Neural progenitor cell (in vitro differentiated cells): ENCODE measurements around the gene WSCD1. TPM values are rescaled to one million over a fixed set of nuclear protein-coding genes. Genes with fewer than 3 reads are reported as not detected.

Experiments
- DNase-seq: peaks from one replicate; pipeline ENCODE4 v3.0.0-alpha.2; 2016; ENCODE audit warnings: low spot score
- H2AFZ ChIP-seq: fragments of 200-600 bp; sonication (generic); replicated peaks from 2 replicates; pipeline ENCODE4 v1.6.1; 2016; ENCODE audit warnings: antibody characterized with exemption
- H3F3A ChIP-seq: fragments of 200-600 bp; sonication (generic); 2 replicates; pipeline ENCODE4 v1.6.1; 2016; ENCODE audit warnings: antibody characterized with exemption, low read depth
- H3K27ac ChIP-seq: fragments of 200-600 bp; sonication (generic); 2 replicates; pipeline ENCODE4 v1.5.1; 2016; ENCODE audit warnings: mild to moderate bottlenecking
- H3K27me3 ChIP-seq: fragments of 200-600 bp; sonication (generic); 2 replicates; pipeline ENCODE4 v1.6.1; 2016; ENCODE audit warnings: mild to moderate bottlenecking, moderate library complexity
- H3K36me3 ChIP-seq: fragments of 200-600 bp; sonication (generic); 2 replicates; pipeline ENCODE4 v1.5.1; 2016
- H3K4me1 ChIP-seq: fragments of 200-600 bp; sonication (generic); 2 replicates; pipeline ENCODE4 v1.6.1; 2016; ENCODE audit warnings: mixed run types
- H3K4me2 ChIP-seq: fragments of 200-600 bp; sonication (generic); 2 replicates; pipeline ENCODE4 v1.6.1; 2016
- H3K4me3 ChIP-seq: fragments of 200-600 bp; sonication (generic); 2 replicates; pipeline ENCODE4 v1.5.1; 2016
- H3K79me2 ChIP-seq: fragments of 200-600 bp; sonication (generic); 2 replicates; pipeline ENCODE4 v1.6.1; 2016; ENCODE audit warnings: low read depth
- H3K9ac ChIP-seq: fragments of 200-600 bp; sonication (generic); 2 replicates; pipeline ENCODE4 v1.6.1; 2016
- H3K9me3 ChIP-seq: fragments of 200-600 bp; sonication (generic); 2 replicates; pipeline ENCODE4 v1.5.1; 2016; ENCODE audit warnings: low read depth
- H4K20me1 ChIP-seq: fragments of 200-600 bp; sonication (generic); 2 replicates; pipeline ENCODE4 v1.6.1; 2016; ENCODE audit warnings: low read depth
- H3K27ac Mint-ChIP-seq: 3 replicates; pipeline ENCODE4 v1.8.0; 2021; ENCODE audit warnings: mixed read lengths
- H3K27me3 Mint-ChIP-seq: 2 replicates; pipeline ENCODE4 v1.8.0; 2022; ENCODE audit warnings: low read depth, mild to moderate bottlenecking, inconsistent platforms, moderate library complexity, mixed read lengths; ENCODE audit not compliant: insufficient read depth
- H3K36me3 Mint-ChIP-seq: 3 replicates; pipeline ENCODE4 v1.8.0; 2021; ENCODE audit warnings: mixed read lengths
- H3K4me1 Mint-ChIP-seq: 3 replicates; pipeline ENCODE4 v1.8.0; 2021; ENCODE audit warnings: mixed read lengths
- H3K4me3 Mint-ChIP-seq: 3 replicates; pipeline ENCODE4 v1.8.0; 2021; ENCODE audit warnings: mild to moderate bottlenecking, moderate library complexity, mixed read lengths
- H3K9me3 Mint-ChIP-seq: 3 replicates; pipeline ENCODE4 v1.8.0; 2020; ENCODE audit warnings: mixed read lengths
- EZH2 ChIP-seq: fragments of 200-600 bp; sonication (generic); IDR thresholded peaks from 2 replicates; pipeline ENCODE4 v1.6.1; 2017; ENCODE audit warnings: antibody characterized with exemption, mild to moderate bottlenecking, moderate library complexity
- EZH2phosphoT487 ChIP-seq: fragments of 200-600 bp; sonication (generic); IDR thresholded peaks from 2 replicates; pipeline ENCODE4 v1.6.1; 2017; ENCODE audit warnings: antibody characterized with exemption
- total RNA-seq: library from RNA; depleted of rRNA; stranded (reverse); fragments of >200 nt; gene quantifications from 2 replicates; pipeline ENCODE4 v1.2.3, GENCODE V29; 2015; ENCODE audit warnings: low replicate concordance
- TF ChIP-seq, protein P1 (sequence below): fragments of 200-600 bp; sonication (generic); IDR thresholded peaks from 2 replicates; pipeline ENCODE4 v1.5.1; 2017; ENCODE audit warnings: antibody characterized with exemption, mild to moderate bottlenecking

WSCD1 gene
- total RNA-seq, 1 donor from 2014 or later = 20.2 TPM

DNA sequence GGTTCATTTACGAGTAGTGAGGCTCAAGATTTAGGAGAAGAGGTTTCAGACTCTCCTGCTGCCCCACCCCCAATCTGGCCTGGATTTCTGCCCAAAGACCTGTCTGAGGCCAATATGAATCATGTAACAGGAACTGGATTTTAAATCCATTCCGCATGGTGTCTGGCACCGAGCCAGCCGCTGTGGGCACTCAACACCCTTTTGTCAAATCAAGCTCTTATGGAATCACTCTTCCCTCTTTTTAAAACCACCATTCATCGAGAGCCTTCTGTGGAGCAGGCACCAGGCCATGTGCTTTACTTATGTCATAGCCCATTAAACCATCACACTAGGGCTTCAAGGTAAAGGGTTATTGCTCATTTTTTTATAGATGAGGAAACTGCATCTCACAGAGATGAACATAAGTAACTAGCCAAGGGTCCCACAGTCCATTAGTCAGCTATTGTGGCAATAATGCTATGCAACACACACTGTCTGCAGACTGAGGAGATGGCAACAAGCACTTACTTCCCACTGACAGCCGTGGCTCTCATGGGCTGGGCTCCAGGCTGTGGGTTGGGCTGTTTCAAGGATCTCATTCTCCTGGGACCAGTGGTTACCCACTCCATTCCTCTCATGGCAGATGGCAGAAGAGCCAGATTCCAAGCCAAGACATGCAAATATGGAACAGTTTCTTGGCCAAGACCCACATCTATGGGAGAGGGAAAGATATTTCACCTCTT is 93.6 kb downstream of the WSCD1 start:
- Histone ChIP-seq H3K4me1 (peaks cover 25% of the 10 kb centered on the region), H3K4me2 (no peak overlapping the region), H4K20me1 (no peaks in the 10 kb centered on the region), H3K36me3 (no peaks in the 10 kb centered on the region), H3K9ac (no peak overlapping the region), H3K9me3 (no peaks in the 10 kb centered on the region), H3K27ac (no peak overlapping the region), H3K4me3 (no peak overlapping the region), H3F3A (peaks cover 6% of the 10 kb centered on the region), H2AFZ (no peak overlapping the region), H3K27me3 (no peaks in the 10 kb centered on the region), H3K79me2 (no peaks in the 10 kb centered on the region)
- no peak overlapping the region for H3K4me3 Mint-ChIP-seq
- H3K27ac Mint-ChIP-seq = peak overlapping the region; percentile 51
- DNase-seq = no peak
- TF ChIP-seq EZH2phosphoT487 (no peak), EZH2 (no peak)
- TF ChIP-seq, protein P1, sequence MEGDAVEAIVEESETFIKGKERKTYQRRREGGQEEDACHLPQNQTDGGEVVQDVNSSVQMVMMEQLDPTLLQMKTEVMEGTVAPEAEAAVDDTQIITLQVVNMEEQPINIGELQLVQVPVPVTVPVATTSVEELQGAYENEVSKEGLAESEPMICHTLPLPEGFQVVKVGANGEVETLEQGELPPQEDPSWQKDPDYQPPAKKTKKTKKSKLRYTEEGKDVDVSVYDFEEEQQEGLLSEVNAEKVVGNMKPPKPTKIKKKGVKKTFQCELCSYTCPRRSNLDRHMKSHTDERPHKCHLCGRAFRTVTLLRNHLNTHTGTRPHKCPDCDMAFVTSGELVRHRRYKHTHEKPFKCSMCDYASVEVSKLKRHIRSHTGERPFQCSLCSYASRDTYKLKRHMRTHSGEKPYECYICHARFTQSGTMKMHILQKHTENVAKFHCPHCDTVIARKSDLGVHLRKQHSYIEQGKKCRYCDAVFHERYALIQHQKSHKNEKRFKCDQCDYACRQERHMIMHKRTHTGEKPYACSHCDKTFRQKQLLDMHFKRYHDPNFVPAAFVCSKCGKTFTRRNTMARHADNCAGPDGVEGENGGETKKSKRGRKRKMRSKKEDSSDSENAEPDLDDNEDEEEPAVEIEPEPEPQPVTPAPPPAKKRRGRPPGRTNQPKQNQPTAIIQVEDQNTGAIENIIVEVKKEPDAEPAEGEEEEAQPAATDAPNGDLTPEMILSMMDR = no peak
- no peaks in the 10 kb centered on the region for H3K36me3 Mint-ChIP-seq
- H3K4me1 Mint-ChIP-seq = peaks cover 74% of the 10 kb centered on the region
- H3K9me3 Mint-ChIP-seq = no peaks in the 10 kb centered on the region
- H3K27me3 Mint-ChIP-seq = peaks cover 4% of the 10 kb centered on the region

DNA sequence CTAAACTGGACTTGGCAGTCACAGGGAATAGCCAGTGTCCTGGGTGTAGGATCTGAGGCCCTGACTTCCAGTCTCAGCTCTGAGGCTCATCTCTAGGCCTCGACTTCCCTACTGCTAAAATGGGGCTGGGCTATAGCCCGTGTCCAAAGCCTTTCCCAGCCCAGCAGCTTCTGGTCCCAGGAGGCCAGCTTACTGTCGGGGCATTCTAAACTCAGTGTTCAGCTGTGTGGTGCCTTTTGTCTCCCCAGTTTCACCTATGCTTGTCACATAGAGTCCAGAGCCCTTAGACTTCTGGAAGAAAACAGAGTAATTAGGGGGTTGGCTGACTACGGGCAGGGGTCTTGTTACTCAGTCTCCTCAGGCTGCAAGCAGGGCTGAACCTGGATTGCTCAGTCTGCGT is 94.8 kb downstream of the WSCD1 start:
- TF ChIP-seq EZH2phosphoT487 (no peak), EZH2 (no peak)
- TF ChIP-seq, protein P1 = no peak

DNA sequence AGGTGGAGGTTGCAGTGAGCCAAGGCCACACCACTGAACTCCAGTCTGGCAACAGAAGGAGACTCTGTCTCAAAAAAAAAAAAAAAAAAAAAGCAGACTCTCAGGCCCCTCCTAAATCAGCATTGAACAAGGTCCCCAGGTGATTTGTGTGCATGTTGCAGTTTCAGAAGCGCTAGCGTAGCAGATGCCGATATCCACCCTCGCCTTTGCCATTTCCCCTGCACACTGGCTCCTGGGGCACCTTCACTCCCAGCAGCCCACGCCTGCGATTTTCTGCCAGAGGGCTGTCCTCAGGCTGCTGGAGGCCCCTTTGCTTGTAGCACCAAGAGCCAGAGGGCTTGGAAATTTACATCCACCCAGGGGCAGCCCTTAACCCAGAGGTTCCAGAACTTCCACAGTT is 95.6 kb downstream of the WSCD1 start:
- Histone ChIP-seq H3K79me2 (no peaks in the 10 kb centered on the region), H2AFZ (no peak overlapping the region), H3K27me3 (no peaks in the 10 kb centered on the region), H3F3A (no peaks in the 10 kb centered on the region), H3K27ac (no peak overlapping the region), H4K20me1 (no peaks in the 10 kb centered on the region), H3K4me2 (no peak overlapping the region), H3K9ac (no peak overlapping the region), H3K36me3 (no peaks in the 10 kb centered on the region), H3K4me1 (peaks cover 20% of the 10 kb centered on the region), H3K9me3 (no peaks in the 10 kb centered on the region), H3K4me3 (no peak overlapping the region)
- DNase-seq = no peak
- Mint-ChIP-seq H3K4me1 (peaks cover 65% of the 10 kb centered on the region), H3K4me3 (no peak overlapping the region), H3K27ac (no peak overlapping the region), H3K36me3 (no peaks in the 10 kb centered on the region), H3K9me3 (peaks cover 12% of the 10 kb centered on the region), H3K27me3 (peaks cover 2% of the 10 kb centered on the region)
- TF ChIP-seq EZH2phosphoT487 (no peak), EZH2 (no peak)
- TF ChIP-seq, protein P1 = no peak

More for the DNA sequence above, 94.8 kb downstream of the WSCD1 start:
- no peaks in the 10 kb centered on the region for H3K79me2 ChIP-seq
- H2AFZ ChIP-seq = no peak overlapping the region
- no peak overlapping the region for H3K27ac ChIP-seq
- Mint-ChIP-seq H3K36me3 (no peaks in the 10 kb centered on the region), H3K4me1 (peaks cover 72% of the 10 kb centered on the region), H3K27me3 (no peaks in the 10 kb centered on the region), H3K27ac (no peak overlapping the region), H3K4me3 (no peak overlapping the region), H3K9me3 (peaks cover 5% of the 10 kb centered on the region)
- no peaks in the 10 kb centered on the region for H3K27me3 ChIP-seq
- H4K20me1 ChIP-seq = no peaks in the 10 kb centered on the region
- no peak for DNase-seq
- H3K36me3 ChIP-seq = no peaks in the 10 kb centered on the region
- peaks cover 1% of the 10 kb centered on the region for H3F3A ChIP-seq
- H3K9ac ChIP-seq = no peak overlapping the region
- no peak overlapping the region for H3K4me2 ChIP-seq
- no peaks in the 10 kb centered on the region for H3K9me3 ChIP-seq
- H3K4me3 ChIP-seq = no peak overlapping the region
- H3K4me1 ChIP-seq = peaks cover 22% of the 10 kb centered on the region
